Gastrocnemius medialis (tissue), 4 donors: Measurements from ENCODE around the gene CHD6. TPM values are rescaled to one million over a fixed set of nuclear protein-coding genes. Genes with fewer than 3 reads are reported as not detected.

Experiments
- ATAC-seq, 2 donors: fragments of 150-250 bp; one replicate each; pipeline ENCODE4 v1.9.1; 2016
- DNase-seq, 2 donors: peaks; one replicate each; pipeline ENCODE4 v3.0.0-alpha.2; 2019
- H3K27ac ChIP-seq, 4 donors: fragments of 200-600 bp; sonication (generic); 1 replicate in 1 of 4; 2 replicates in 3 of 4; pipeline ENCODE4 v1.5.1; 2016 to 2018; ENCODE audit warnings: mild to moderate bottlenecking in 2 of 4, moderate library complexity in 1 of 4
- H3K27me3 ChIP-seq, 3 donors: fragments of 200-600 bp; sonication (generic) in 2 of 3; 1 replicate in 1 of 3; 2 replicates in 2 of 3; pipeline versions ENCODE4 v1.5.1 to v1.6.0; 2016 to 2019; ENCODE audit warnings: mild to moderate bottlenecking in 1 of 3, moderate library complexity in 1 of 3
- H3K36me3 ChIP-seq, 2 donors: fragments of 200-600 bp; sonication (generic) in 1 of 2; one replicate each; pipeline ENCODE4 v1.5.1; 2017 to 2018
- H3K4me1 ChIP-seq, 2 donors: fragments of 200-600 bp; sonication (generic) in 1 of 2; one replicate each; pipeline ENCODE4 v1.5.1; 2016 to 2017; ENCODE audit warnings: mild to moderate bottlenecking in 2 of 2
- H3K4me3 ChIP-seq, 4 donors: fragments of 200-600 bp; sonication (generic) in 3 of 4; 1 replicate in 1 of 4; 2 replicates in 3 of 4; pipeline ENCODE4 v1.5.1; 2016 to 2019; ENCODE audit warnings: mild to moderate bottlenecking in 2 of 4
- H3K9me3 ChIP-seq, 3 donors: fragments of 200-600 bp; sonication (generic) in 2 of 3; 1 replicate in 1 of 3; 2 replicates in 2 of 3; pipeline ENCODE4 v1.5.1; 2016 to 2019
- CTCF ChIP-seq, 5 experiments: fragments of 450-650 bp in 3 of 5; fragments of 200-600 bp in 2 of 5; sonication (generic) in 2 of 5; IDR thresholded peaks in 4 of 5; conservative IDR thresholded peaks in 1 of 5; 1 replicate in 4 of 5; 2 replicates in 1 of 5; pipeline ENCODE4 v1.5.1; 2016 to 2019; ENCODE audit warnings: antibody characterized with exemption in 5 of 5, mild to moderate bottlenecking in 3 of 5, moderate library complexity in 3 of 5
- POLR2A ChIP-seq, 2 donors: fragments of 450-650 bp; IDR thresholded peaks; one replicate each; pipeline ENCODE4 v1.6.1; 2017; ENCODE audit warnings: antibody characterized with exemption in 2 of 2, mild to moderate bottlenecking in 2 of 2, moderate library complexity in 2 of 2
- in situ Hi-C, 4 donors: fragments of 200-750 bp; cut with MboI; loops; one replicate each; pipeline versions ENCODE4 v1.15.0 to v1.8.0; 2017; ENCODE audit warnings: low sequenced_read_pairs in 4 of 4
- intact Hi-C: fragments of 100-400 bp; cut with DNase I; formaldehyde crosslinking; loops from one replicate; pipeline ENCODE4 v1.15.1; 2023; ENCODE audit warnings: low total_unique reads
- total RNA-seq, 4 donors: library from RNA; depleted of rRNA; stranded (reverse); fragments of >200 nt; gene quantifications; one replicate each; pipeline versions ENCODE4 v1.1.0 to v1.2.3, GENCODE V29; 2016

CHD6 gene
- total RNA-seq, 4 donors from 2014 or later = 12.8 to 33.7 (median 19.2) TPM

- in situ Hi-C loops = loop anchor here in 1 of 4 donors (25.0 kb wide), 1 partner anchor 109 kb away; no protein-coding TSS in a partner anchor
- no peak overlapping the region for H3K4me3 ChIP-seq
- peaks cover 16 to 18% of the 10 kb centered on the region in 2 donors for H3K4me1 ChIP-seq
- ATAC-seq = no peak
- intact Hi-C loops = no loop called here
- H3K9me3 ChIP-seq = no peaks in the 10 kb centered on the region
- no peak for DNase-seq
- no peaks in the 10 kb centered on the region for H3K27me3 ChIP-seq
- no peak overlapping the region for H3K27ac ChIP-seq
- TF ChIP-seq POLR2A (IDR thresholded peaks at IDR 0.05) (no peak), CTCF (IDR thresholded peaks at IDR 0.05 in 4 of 5, conservative IDR thresholded peaks at IDR 0.05 in 1 of 5) (no peak)
- H3K36me3 ChIP-seq = no peaks in the 10 kb centered on the region
These were observed 3.2 kb upstream of the CHD6 start for GRCh38 chr20:41621421-41621820.

DNA sequence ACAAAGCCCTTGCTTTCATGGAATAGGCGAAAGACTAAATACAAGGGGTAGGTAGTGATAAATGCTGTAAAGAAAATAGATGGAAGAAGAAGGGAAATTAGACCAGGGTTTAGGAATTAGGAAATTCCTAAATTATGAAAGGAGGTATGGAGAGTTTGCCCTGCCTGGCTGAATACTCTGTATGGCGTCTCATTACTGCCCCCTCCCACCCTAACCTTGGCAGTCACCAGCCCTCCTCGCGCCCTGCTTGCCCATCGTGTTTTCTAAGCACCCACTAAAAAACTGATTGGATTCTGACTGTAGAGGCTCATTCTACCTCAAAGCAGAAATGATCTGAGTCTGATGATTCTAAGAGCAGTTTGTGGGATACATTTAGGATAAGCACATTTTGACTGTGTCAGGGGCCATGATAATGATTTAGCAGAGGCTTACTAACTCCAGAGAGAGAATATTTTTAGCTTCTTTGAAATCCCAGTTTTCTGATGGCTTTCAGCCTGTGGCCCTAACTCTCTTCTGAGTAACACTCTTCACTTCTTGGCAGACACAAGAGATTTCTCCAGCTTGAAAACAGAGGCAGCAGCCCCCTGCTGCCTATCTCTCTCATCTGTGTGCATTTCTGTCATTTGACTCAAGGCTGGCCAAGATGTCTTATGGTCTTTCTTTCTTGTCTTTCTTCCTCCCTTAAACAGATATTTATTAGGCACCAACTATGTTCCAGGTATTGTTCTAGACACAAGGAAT lies 1.4 kb upstream of the CHD6 start:
- H3K27ac ChIP-seq = peak overlapping the region; percentile 64 to 93 (median 79)
- in situ Hi-C loops (loop anchor here in 1 of 4 donors (25.0 kb wide), 1 partner anchor 107 kb away; no protein-coding TSS in a partner anchor), intact Hi-C loops (loop anchor here (5.0 kb wide), 1 partner anchor 112 kb away; no protein-coding TSS in a partner anchor)
- DNase-seq = no peak
- peaks cover 33 to 34% of the 10 kb centered on the region in 2 donors for H3K4me1 ChIP-seq
- TF ChIP-seq CTCF (IDR thresholded peaks at IDR 0.05 in 4 of 5, conservative IDR thresholded peaks at IDR 0.05 in 1 of 5) = no peak
- TF ChIP-seq POLR2A (IDR thresholded peaks at IDR 0.05) = no peak
- H3K27me3 ChIP-seq = no peaks in the 10 kb centered on the region
- H3K9me3 ChIP-seq = no peaks in the 10 kb centered on the region
- ATAC-seq = no peak
- H3K36me3 ChIP-seq = no peaks in the 10 kb centered on the region
- H3K4me3 ChIP-seq = peak overlapping the region in 3 of 4 donors; percentile 80 to 86 (median 82)

GRCh38 chr20:41618807-41619311 lies 682 bp upstream of the CHD6 start:
- no peak for TF ChIP-seq POLR2A (IDR thresholded peaks at IDR 0.05)
- TF ChIP-seq CTCF (IDR thresholded peaks at IDR 0.05 in 4 of 5, conservative IDR thresholded peaks at IDR 0.05 in 1 of 5) = no peak
- intact Hi-C loops = loop anchor here (1.0 to 5.0 kb wide), 2 partner anchors 73 to 112 kb away; no protein-coding TSS in a partner anchor
- ATAC-seq = peak; percentile 7 to 9

GRCh38 chr20:41617059-41617901 lies 897 bp downstream of the CHD6 start:
- peak; percentile 7 to 23 for DNase-seq
- ATAC-seq = peak; percentile 32 to 42
- intact Hi-C loops = loop anchor here (5.0 kb wide), 1 partner anchor 110 kb away; no protein-coding TSS in a partner anchor

More at GRCh38 chr20:41618807-41619311, 682 bp upstream of the CHD6 start:
- peak in 1 of 2 donors; percentile 18 for DNase-seq
- Histone ChIP-seq H3K36me3 (no peaks in the 10 kb centered on the region), H3K27ac (peak overlapping the region; percentile 64 to 93 (median 79)), H3K4me3 (peak overlapping the region; percentile 70 to 86 (median 81)), H3K27me3 (no peaks in the 10 kb centered on the region), H3K9me3 (no peaks in the 10 kb centered on the region), H3K4me1 (peaks cover 33 to 34% of the 10 kb centered on the region in 2 donors)
- in situ Hi-C loops = loop anchor here in 1 of 4 donors (25.0 kb wide), 1 partner anchor 107 kb away; no protein-coding TSS in a partner anchor

More at GRCh38 chr20:41617059-41617901, 897 bp downstream of the CHD6 start:
- in situ Hi-C loops = loop anchor here in 1 of 4 donors (25.0 kb wide), 1 partner anchor 105 kb away; no protein-coding TSS in a partner anchor
- TF ChIP-seq POLR2A (IDR thresholded peaks at IDR 0.05) = no peak
- no peak for TF ChIP-seq CTCF (IDR thresholded peaks at IDR 0.05 in 4 of 5, conservative IDR thresholded peaks at IDR 0.05 in 1 of 5)
- H3K4me1 ChIP-seq = peaks cover 33 to 43% of the 10 kb centered on the region in 2 donors
- H3K9me3 ChIP-seq = no peaks in the 10 kb centered on the region
- H3K4me3 ChIP-seq = peak overlapping the region; percentile 68 to 82 (median 78)
- H3K27ac ChIP-seq = peak overlapping the region; percentile 65 to 93 (median 82)
- H3K36me3 ChIP-seq = no peaks in the 10 kb centered on the region
- no peaks in the 10 kb centered on the region for H3K27me3 ChIP-seq
